B cell (primary cell): ENCODE data around the gene HOXB3. TPM values are rescaled to one million over a fixed set of nuclear protein-coding genes. Genes with fewer than 3 reads are reported as not detected.
A peak's percentile ranks its signal among the peaks of the same experiment; 100 is the strongest.

Experiments used
- ATAC-seq: fragments of 200-7000 bp; cut with Tn5 transposase; one replicate; pipeline ENCODE4 v1.10.0; 2021; ENCODE audit warnings: low read depth, mild to moderate bottlenecking, moderate number of reproducible peaks, moderate library complexity
- CTCF ChIA-PET: fragments of 350-600 bp; sonication (Branson Sonifier 250); formaldehyde crosslinking; loops from one replicate; lab custom pipeline; 2021; ENCODE audit warnings: antibody characterized with exemption, inconsistent platforms; lab: Charles Lee
- POLR2A ChIA-PET: fragments of 350-600 bp; sonication (Branson Sonifier 250); formaldehyde crosslinking; loops from one replicate; lab custom pipeline; 2021; ENCODE audit warnings: antibody characterized with exemption; lab: Charles Lee
- DNase-seq: peaks from one replicate; pipeline ENCODE4 v3.0.0; 2013
- H2AFZ ChIP-seq: 2 replicates; pipeline ENCODE4 v1.6.1; 2012; ENCODE audit warnings: mild to moderate bottlenecking, low read depth, low read length; ENCODE audit not compliant: insufficient read depth, poor library complexity, severe bottlenecking
- H3K27ac ChIP-seq, 2 donors: 1 replicate in 1 of 2; 2 replicates in 1 of 2; pipeline ENCODE4 v1.5.1; 2012 to 2013; ENCODE audit warnings: low read length in 2 of 2, mild to moderate bottlenecking in 2 of 2, moderate library complexity in 1 of 2
- H3K27me3 ChIP-seq, 4 experiments: fragments of 200-600 bp in 1 of 4; sonication (generic) in 1 of 4; replicated peaks in 1 of 4; 1 replicate in 2 of 4; 2 replicates in 2 of 4; pipeline versions ENCODE4 v1.6.1 to v1.7.0; 2013 to 2016; ENCODE audit warnings: low read length in 3 of 4, mild to moderate bottlenecking in 2 of 4, mixed read lengths in 1 of 4, moderate library complexity in 1 of 4; ENCODE audit not compliant: insufficient read depth in 4 of 4, control insufficient read depth in 3 of 4; ENCODE audit errors: control extremely low read depth in 1 of 4
- H3K36me3 ChIP-seq, 2 experiments: replicated peaks in 1 of 2; 1 replicate in 1 of 2; 2 replicates in 1 of 2; pipeline versions ENCODE4 v1.6.1 to v1.7.1; 2013; ENCODE audit warnings: low read length in 1 of 2; ENCODE audit not compliant: insufficient read depth in 2 of 2, control insufficient read depth in 1 of 2; ENCODE audit errors: control extremely low read depth in 1 of 2, extremely low read depth in 1 of 2
- H3K4me1 ChIP-seq, 2 donors: fragments of 200-600 bp in 1 of 2; sonication (generic) in 1 of 2; 1 replicate in 1 of 2; 2 replicates in 1 of 2; pipeline versions ENCODE4 v1.5.1 to v1.6.1; 2013 to 2017; ENCODE audit warnings: low read length in 2 of 2; ENCODE audit not compliant: control insufficient read depth in 2 of 2, insufficient read depth in 2 of 2
- H3K4me2 ChIP-seq: replicated peaks from 2 replicates; pipeline ENCODE3; 2012; ENCODE audit warnings: mild to moderate bottlenecking, low read depth, low read length; ENCODE audit not compliant: poor library complexity, severe bottlenecking
- H3K4me3 ChIP-seq, 5 experiments: fragments of 200-600 bp in 1 of 5; sonication (generic) in 1 of 5; 1 replicate in 3 of 5; 2 replicates in 2 of 5; pipeline versions ENCODE4 v1.5.1 to v1.7.0; 2011 to 2016; ENCODE audit warnings: low read length in 4 of 5, mild to moderate bottlenecking in 4 of 5, low read depth in 2 of 5, control low read depth in 1 of 5, moderate library complexity in 1 of 5; ENCODE audit not compliant: insufficient read depth in 1 of 5; ENCODE audit errors: control extremely low read depth in 1 of 5, extremely low read depth in 1 of 5
- H3K79me2 ChIP-seq: fragments of 200-600 bp; sonication (generic); one replicate; pipeline ENCODE4 v1.6.0; 2016; ENCODE audit warnings: low read length; ENCODE audit not compliant: control insufficient read depth, insufficient read depth
- H3K9ac ChIP-seq: fragments of 200-600 bp; sonication (generic); 2 replicates; pipeline ENCODE4 v1.6.1; 2017; ENCODE audit warnings: mild to moderate bottlenecking, low read length, moderate library complexity
- H3K9me3 ChIP-seq, 3 donors: one replicate each; pipeline versions ENCODE4 v1.6.1 to v1.7.1; 2013; ENCODE audit warnings: low read length in 2 of 3; ENCODE audit not compliant: control insufficient read depth in 2 of 3, insufficient read depth in 1 of 3; ENCODE audit errors: control extremely low read depth in 1 of 3
- H4K20me1 ChIP-seq: 2 replicates; pipeline ENCODE4 v1.6.0; 2012; ENCODE audit warnings: mild to moderate bottlenecking, low read length; ENCODE audit not compliant: insufficient read depth, control insufficient read depth, poor library complexity, severe bottlenecking
- H3K27ac Mint-ChIP-seq: one replicate; pipeline ENCODE4 v1.8.0; 2021; ENCODE audit warnings: mixed read lengths
- H3K27me3 Mint-ChIP-seq: one replicate; pipeline ENCODE4 v1.8.0; 2021; ENCODE audit warnings: mixed read lengths
- H3K4me1 Mint-ChIP-seq: one replicate; pipeline ENCODE4 v1.8.0; 2021; ENCODE audit warnings: mixed read lengths
- H3K4me3 Mint-ChIP-seq: one replicate; pipeline ENCODE4 v1.8.0; 2021; ENCODE audit warnings: mixed read lengths
- H3K9me3 Mint-ChIP-seq: one replicate; pipeline ENCODE4 v1.8.0; 2022; ENCODE audit warnings: mixed read lengths; ENCODE audit not compliant: insufficient read depth
- EZH2 ChIP-seq: IDR thresholded peaks from 2 replicates; pipeline ENCODE4 v1.6.1; 2012; ENCODE audit warnings: borderline replicate concordance, low read depth, mild to moderate bottlenecking, moderate library complexity, low read length; ENCODE audit not compliant: insufficient read depth, poor library complexity, severe bottlenecking
- WGBS: methylation state at CpG from one replicate; pipeline ENCODE4 v1.1.5; 2013; ENCODE audit warnings: missing lambda C conversion rate; ENCODE audit not compliant: insufficient coverage; 5-methylcytosine and 5-hydroxymethylcytosine counted together
- intact Hi-C: fragments of 100-400 bp; cut with micrococcal nuclease; formaldehyde crosslinking; loops from one replicate; pipeline ENCODE4 v1.10.0; 2022
- polyA plus RNA-seq: library from polyadenylated mRNA; depleted of rRNA; stranded (reverse); fragments of >200 nt; gene quantifications from 2 replicates; pipeline ENCODE4 v1.2.3, GENCODE V29; 2012
- total RNA-seq, 2 donors: library from RNA; stranded (reverse); fragments of 120-200 nt in 1 of 2; gene quantifications; 1 replicate in 1 of 2; 2 replicates in 1 of 2; pipeline versions ENCODE4 v1.2.3 to v1.2.4, GENCODE V29; 2013 to 2022
- TF ChIP-seq, protein P1 (sequence below): fragments of 200-600 bp; IDR thresholded peaks from one replicate; pipeline ENCODE4 v1.8.0; 2022; ENCODE audit warnings: antibody characterized with exemption, mild to moderate bottlenecking

The HOXB3 gene
- total and polyA plus RNA-seq, 2 donors (not counting 1 experiment from before 2014, with no cell fraction given): 3.0 to 4.0 TPM

DNA sequence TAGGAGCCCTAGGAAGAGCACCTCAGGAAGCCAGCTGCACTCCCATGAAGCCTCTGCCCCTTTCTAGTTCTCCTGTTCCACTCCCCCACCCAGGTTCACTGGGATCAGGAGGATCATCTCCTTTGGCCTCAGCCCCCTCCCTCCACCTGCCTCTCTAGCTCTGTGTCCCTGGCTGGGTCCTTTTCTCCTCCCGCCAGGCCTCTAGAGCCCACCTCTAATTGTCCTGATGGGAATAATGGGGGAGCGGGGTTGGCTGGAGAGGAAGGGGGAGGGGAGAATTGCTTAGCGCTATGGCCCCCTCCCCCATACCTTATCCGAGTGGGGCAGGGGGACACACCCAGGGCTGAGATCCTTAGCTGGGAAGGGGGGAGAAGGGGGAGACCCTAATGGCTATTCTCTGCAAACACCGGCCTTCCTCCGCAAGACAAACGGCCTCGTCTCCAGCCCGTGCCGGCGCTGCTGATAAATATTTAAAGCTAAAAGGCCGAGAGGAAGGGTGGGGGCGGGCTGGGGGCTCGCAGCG is 19.8 kb upstream of the HOXB3 start:
- peak overlapping the region; percentile 95 for H2AFZ ChIP-seq
- peak overlapping the region; percentile 100 for H3K4me2 ChIP-seq
- H3K4me3 ChIP-seq: peak overlapping the region in 4 of 5 experiments; percentile 56 to 96 (median 87)
- ChIA-PET POLR2A (interaction anchor here (0.5 to 1.1 kb wide), 3 partner anchors 9 to 27 kb away, joined by 4 to 7 read pairs (median 6); no protein-coding TSS in a partner anchor), CTCF (interaction anchor here (0.8 to 1.4 kb wide), 4 partner anchors 8 to 347 kb away, joined by 3 to 5 read pairs (median 3); no protein-coding TSS in a partner anchor)
- no peak overlapping the region for H3K27ac ChIP-seq
- Mint-ChIP-seq H3K9me3 (no peaks in the 10 kb centered on the region), H3K4me1 (peaks cover 37% of the 10 kb centered on the region), H3K4me3 (peak overlapping the region; percentile 92), H3K27me3 (peaks cover 63% of the 10 kb centered on the region), H3K27ac (no peak overlapping the region)
- H3K4me1 ChIP-seq: peaks cover 50 to 54% of the 10 kb centered on the region in 2 donors
- DNase-seq (no peak), ATAC-seq (no peak)
- H3K79me2 ChIP-seq: no peaks in the 10 kb centered on the region
- H3K27me3 ChIP-seq: peaks cover 2 to 85% (median 55%) of the 10 kb centered on the region in 4 experiments
- H3K9ac ChIP-seq: peak overlapping the region; percentile 88
- no peaks in the 10 kb centered on the region for H3K36me3 ChIP-seq
- H3K9me3 ChIP-seq: peaks cover 0 to 21% (median 0%) of the 10 kb centered on the region in 3 donors
- no peaks in the 10 kb centered on the region for H4K20me1 ChIP-seq
- WGBS: 0% methylated on average over 11 of the region's 15 CpGs
- no peak for TF ChIP-seq EZH2
- TF ChIP-seq, protein P1, sequence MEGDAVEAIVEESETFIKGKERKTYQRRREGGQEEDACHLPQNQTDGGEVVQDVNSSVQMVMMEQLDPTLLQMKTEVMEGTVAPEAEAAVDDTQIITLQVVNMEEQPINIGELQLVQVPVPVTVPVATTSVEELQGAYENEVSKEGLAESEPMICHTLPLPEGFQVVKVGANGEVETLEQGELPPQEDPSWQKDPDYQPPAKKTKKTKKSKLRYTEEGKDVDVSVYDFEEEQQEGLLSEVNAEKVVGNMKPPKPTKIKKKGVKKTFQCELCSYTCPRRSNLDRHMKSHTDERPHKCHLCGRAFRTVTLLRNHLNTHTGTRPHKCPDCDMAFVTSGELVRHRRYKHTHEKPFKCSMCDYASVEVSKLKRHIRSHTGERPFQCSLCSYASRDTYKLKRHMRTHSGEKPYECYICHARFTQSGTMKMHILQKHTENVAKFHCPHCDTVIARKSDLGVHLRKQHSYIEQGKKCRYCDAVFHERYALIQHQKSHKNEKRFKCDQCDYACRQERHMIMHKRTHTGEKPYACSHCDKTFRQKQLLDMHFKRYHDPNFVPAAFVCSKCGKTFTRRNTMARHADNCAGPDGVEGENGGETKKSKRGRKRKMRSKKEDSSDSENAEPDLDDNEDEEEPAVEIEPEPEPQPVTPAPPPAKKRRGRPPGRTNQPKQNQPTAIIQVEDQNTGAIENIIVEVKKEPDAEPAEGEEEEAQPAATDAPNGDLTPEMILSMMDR: no peak
- intact Hi-C loops: loop anchor here (2.0 to 5.0 kb wide), 2 partner anchors 13 to 33 kb away; partner anchors contain the start of gene HOXB4

DNA sequence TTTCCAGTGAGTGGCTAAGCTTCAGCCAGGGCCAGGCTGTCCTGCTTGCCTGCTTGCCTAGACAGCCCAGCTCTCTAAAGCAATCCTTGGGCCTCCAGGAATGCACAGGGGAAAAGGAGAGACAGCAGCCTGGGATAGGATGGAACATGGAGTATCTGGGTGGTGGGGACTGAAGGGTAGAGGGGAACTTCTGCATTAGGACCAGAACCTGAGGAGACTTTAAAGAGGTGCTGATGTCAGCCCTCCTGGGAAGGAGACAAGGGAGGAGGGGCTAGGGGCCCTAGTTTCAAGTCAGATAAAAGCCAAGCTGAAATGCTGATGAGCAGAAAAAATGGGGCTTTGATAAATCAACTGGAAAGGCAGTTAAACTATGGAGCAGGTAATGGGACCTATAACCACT is 19.0 kb upstream of the HOXB3 start:
- peaks cover 43 to 46% of the 10 kb centered on the region in 2 donors for H3K4me1 ChIP-seq
- H3K4me3 Mint-ChIP-seq: peak overlapping the region; percentile 92
- CTCF ChIA-PET: interaction anchor here (0.8 to 1.4 kb wide), 4 partner anchors 10 to 346 kb away, joined by 3 to 6 read pairs (median 4); partner anchors contain the start of gene HOXB3

More for the DNA sequence above, 19.0 kb upstream of the HOXB3 start:
- no peak overlapping the region for H3K4me2 ChIP-seq
- H3K4me3 ChIP-seq: no peak overlapping the region
- no peaks in the 10 kb centered on the region for H3K36me3 ChIP-seq
- Mint-ChIP-seq H3K27me3 (peaks cover 65% of the 10 kb centered on the region), H3K27ac (no peak overlapping the region), H3K9me3 (no peaks in the 10 kb centered on the region), H3K4me1 (peaks cover 32% of the 10 kb centered on the region)
- intact Hi-C loops: no loop called here
- no peak for ATAC-seq
- no peaks in the 10 kb centered on the region for H4K20me1 ChIP-seq
- DNase-seq: no peak
- no peak for TF ChIP-seq EZH2
- H3K27me3 ChIP-seq: peaks cover 2 to 85% (median 57%) of the 10 kb centered on the region in 4 experiments
- H3K9me3 ChIP-seq: peaks cover 0 to 24% (median 0%) of the 10 kb centered on the region in 3 donors
- H2AFZ ChIP-seq: no peak overlapping the region
- H3K9ac ChIP-seq: no peak overlapping the region
- H3K79me2 ChIP-seq: no peaks in the 10 kb centered on the region
- no peak overlapping the region for H3K27ac ChIP-seq
- POLR2A ChIA-PET: no interaction called here
